GM10248 (cell line): ENCODE data around the gene HMCN1.

Experiments
- CTCF ChIA-PET: fragments of 300-600 bp; sonication (Branson Sonifier 250); formaldehyde crosslinking; extraction: SDS; loops from one replicate; lab custom pipeline; 2021; ENCODE audit warnings: antibody characterized with exemption; lab: Yijun Ruan, JAX
- POLR2A ChIA-PET: fragments of 350-650 bp; sonication (Branson Sonifier 250); formaldehyde crosslinking; extraction: SDS; loops from one replicate; lab custom pipeline; 2020; ENCODE audit warnings: antibody characterized with exemption; lab: Yijun Ruan, JAX
- DNase-seq: peaks from one replicate; pipeline ENCODE4 v3.0.0; 2012; ENCODE audit errors: extremely low spot score
- CTCF ChIP-seq: IDR thresholded peaks from 2 replicates; pipeline ENCODE4 v1.5.1; 2012; ENCODE audit warnings: mild to moderate bottlenecking, low read depth; ENCODE audit errors: extremely low read depth, missing control alignments, control extremely low read depth

Gene HMCN1

GRCh38 chr1:186142916-186143315, 408.7 kb downstream of the HMCN1 start:
- no peak for TF ChIP-seq CTCF
- DNase-seq = no peak
- ChIA-PET CTCF (interaction anchor here (1.0 kb wide), 1 partner anchor 10 kb away, joined by 3 read pairs; no protein-coding TSS in a partner anchor), POLR2A (no interaction called here)

- POLR2A ChIA-PET = no interaction called here
Observed at GRCh38 chr1:186143481-186143880, 409.3 kb downstream of the HMCN1 start.

GRCh38 chr1:186144505-186144904, 410.3 kb downstream of the HMCN1 start:
- no peak for TF ChIP-seq CTCF
- ChIA-PET CTCF (no interaction called here), POLR2A (no interaction called here)
- DNase-seq = no peak

More at GRCh38 chr1:186143481-186143880, 409.3 kb downstream of the HMCN1 start:
- CTCF ChIA-PET = interaction anchor here (1.0 kb wide), 1 partner anchor 11 kb away, joined by 3 read pairs; no protein-coding TSS in a partner anchor
- no peak for TF ChIP-seq CTCF
- DNase-seq = no peak

GRCh38 chr1:186146974-186147373, 412.8 kb downstream of the HMCN1 start:
- no peak for DNase-seq
- TF ChIP-seq CTCF = no peak
- ChIA-PET POLR2A (no interaction called here), CTCF (interaction anchor here (1.4 kb wide), 1 partner anchor 43 kb away, joined by 3 read pairs; no protein-coding TSS in a partner anchor)

- no peak for DNase-seq
- CTCF ChIA-PET = no interaction called here
- POLR2A ChIA-PET = no interaction called here
- no peak for TF ChIP-seq CTCF
Observed at GRCh38 chr1:186149591-186149990, 415.4 kb downstream of the HMCN1 start.

- TF ChIP-seq CTCF = no peak
- POLR2A ChIA-PET = no interaction called here
- CTCF ChIA-PET = no interaction called here
- DNase-seq = no peak
Observed at GRCh38 chr1:186152227-186152619, 418.0 kb downstream of the HMCN1 start.
